Activated CD8-positive, alpha-beta memory T cell treated with anti-CD3 and anti-CD28 coated beads, Interleukin-2, amount 50 U/mL, for 1 hour (primary cell): ENCODE results near the gene ABHD1.

Source experiments
- DNase-seq: peaks from one replicate; pipeline ENCODE4 v3.0.0-alpha.2; 2020; ENCODE audit errors: extremely low read depth

Gene ABHD1

GRCh38 chr2:27135478-27135955, 11.9 kb downstream of the ABHD1 start:
- no peak for DNase-seq

- no peak for DNase-seq
Observed at GRCh38 chr2:27136751-27137150, 13.1 kb downstream of the ABHD1 start.

GRCh38 chr2:27137322-27137935, 13.8 kb downstream of the ABHD1 start:
- DNase-seq, result no peak

- no peak for DNase-seq
Observed at GRCh38 chr2:27138111-27138510, 14.5 kb downstream of the ABHD1 start.

GRCh38 chr2:27139310-27139709, 15.7 kb downstream of the ABHD1 start, which contains the start of gene PRR30:
TSS of gene PRR30 (minus strand) at chr2:27139410. CDS start at chr2:27138329, 1,081 bp downstream.
- DNase-seq, result no peak

GRCh38 chr2:27143285-27143684, 19.7 kb downstream of the ABHD1 start:
- no peak for DNase-seq

- DNase-seq, result no peak
Observed at GRCh38 chr2:27145682-27146081, 22.1 kb downstream of the ABHD1 start.

- no peak for DNase-seq
Observed at GRCh38 chr2:27147935-27148334, 24.3 kb downstream of the ABHD1 start.

GRCh38 chr2:27148801-27149439, 25.3 kb downstream of the ABHD1 start, which contains the start of gene TCF23:
TSS of gene TCF23 (plus strand) at chr2:27149004. CDS start at chr2:27149134, 130 bp downstream.
- no peak for DNase-seq

GRCh38 chr2:27149570-27150405, 26.2 kb downstream of the ABHD1 start:
- no peak for DNase-seq

- DNase-seq, result no peak
Observed at GRCh38 chr2:27150639-27151230, 27.1 kb downstream of the ABHD1 start.

GRCh38 chr2:27152102-27152795, 28.6 kb downstream of the ABHD1 start:
- DNase-seq, result no peak

- no peak for DNase-seq
Observed at GRCh38 chr2:27152796-27153464, 29.3 kb downstream of the ABHD1 start.

GRCh38 chr2:27154488-27154887, 30.9 kb downstream of the ABHD1 start:
- DNase-seq, result no peak

- DNase-seq, result no peak
Observed at GRCh38 chr2:27155069-27155520, 31.5 kb downstream of the ABHD1 start.

- DNase-seq, result no peak
Observed at GRCh38 chr2:27158468-27158867, 34.9 kb downstream of the ABHD1 start.

- DNase-seq, result no peak
Observed at GRCh38 chr2:27159271-27159670, 35.7 kb downstream of the ABHD1 start.

GRCh38 chr2:27160191-27160590, 36.6 kb downstream of the ABHD1 start:
- no peak for DNase-seq

GRCh38 chr2:27162151-27163121, 38.8 kb downstream of the ABHD1 start:
- no peak for DNase-seq
